RWPE2 (cell line): Measurements from ENCODE around the gene FBXL19.

Experiments used
- ATAC-seq: fragments of 200-7000 bp; cut with Tn5 transposase; 3 replicates; pipeline ENCODE4 v1.9.1; 2021; ENCODE audit warnings: low read depth
- DNase-seq: peaks from one replicate; pipeline ENCODE4 v3.0.0-alpha.2; 2020; ENCODE audit warnings: low spot score
- H3K27ac ChIP-seq: fragments of 450-650 bp; 2 replicates; pipeline ENCODE4 v1.5.1; 2017; ENCODE audit warnings: mild to moderate bottlenecking; ENCODE audit not compliant: poor library complexity, severe bottlenecking
- H3K27me3 ChIP-seq: fragments of 250-450 bp; sonication (Bioruptor Pico); 2 replicates; pipeline ENCODE4 v1.5.1; 2021; ENCODE audit warnings: mild to moderate bottlenecking, moderate library complexity; ENCODE audit not compliant: insufficient read depth, poor library complexity, severe bottlenecking
- H3K36me3 ChIP-seq: fragments of 250-450 bp; sonication (Bioruptor Pico); 2 replicates; pipeline ENCODE4 v1.5.1; 2020; ENCODE audit warnings: low read depth, mild to moderate bottlenecking, moderate library complexity
- H3K4me1 ChIP-seq: fragments of 250-450 bp; sonication (Bioruptor Pico); 2 replicates; pipeline ENCODE4 v1.5.1; 2021; ENCODE audit warnings: mild to moderate bottlenecking, moderate library complexity; ENCODE audit not compliant: insufficient read depth, poor library complexity, severe bottlenecking
- H3K4me3 ChIP-seq: fragments of 250-450 bp; sonication (Bioruptor Pico); 2 replicates; pipeline ENCODE4 v1.5.1; 2021; ENCODE audit warnings: mild to moderate bottlenecking, moderate library complexity; ENCODE audit not compliant: severe bottlenecking
- H3K9me3 ChIP-seq: fragments of 250-450 bp; sonication (Bioruptor Pico); 2 replicates; pipeline ENCODE4 v1.5.1; 2021; ENCODE audit warnings: mild to moderate bottlenecking, moderate library complexity; ENCODE audit not compliant: severe bottlenecking
- TF ChIP-seq, protein P1 (sequence below): fragments of 450-650 bp; IDR thresholded peaks from one replicate; pipeline ENCODE4 v1.5.1; 2017; ENCODE audit warnings: mild to moderate bottlenecking, moderate library complexity; ENCODE audit not compliant: poor library complexity, severe bottlenecking

FBXL19 gene

DNA sequence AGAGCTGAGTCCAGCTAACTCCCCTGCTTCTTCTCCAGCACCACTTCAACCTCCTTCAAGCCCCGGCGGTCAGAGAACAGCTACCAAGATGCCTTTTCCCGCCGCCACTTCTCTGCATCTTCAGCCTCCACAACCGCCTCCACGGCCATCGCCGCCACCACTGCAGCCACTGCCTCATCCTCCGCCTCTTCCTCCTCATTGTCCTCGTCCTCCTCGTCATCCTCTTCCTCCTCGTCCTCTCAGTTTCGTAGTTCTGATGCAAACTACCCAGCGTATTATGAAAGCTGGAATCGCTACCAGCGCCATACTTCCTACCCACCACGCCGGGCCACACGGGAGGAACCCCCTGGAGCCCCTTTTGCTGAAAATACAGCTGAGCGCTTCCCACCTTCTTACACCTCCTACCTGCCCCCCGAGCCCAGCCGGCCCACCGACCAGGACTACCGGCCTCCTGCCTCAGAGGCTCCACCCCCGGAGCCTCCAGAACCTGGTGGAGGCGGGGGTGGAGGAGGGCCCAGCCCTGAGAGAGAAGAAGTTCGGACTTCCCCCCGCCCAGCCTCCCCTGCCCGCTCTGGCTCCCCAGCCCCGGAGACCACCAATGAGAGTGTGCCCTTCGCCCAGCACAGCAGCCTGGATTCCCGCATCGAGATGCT, 41.3 kb downstream of the FBXL19 start:
- H3K36me3 ChIP-seq = peaks cover 94% of the 10 kb centered on the region
- TF ChIP-seq, protein P1, sequence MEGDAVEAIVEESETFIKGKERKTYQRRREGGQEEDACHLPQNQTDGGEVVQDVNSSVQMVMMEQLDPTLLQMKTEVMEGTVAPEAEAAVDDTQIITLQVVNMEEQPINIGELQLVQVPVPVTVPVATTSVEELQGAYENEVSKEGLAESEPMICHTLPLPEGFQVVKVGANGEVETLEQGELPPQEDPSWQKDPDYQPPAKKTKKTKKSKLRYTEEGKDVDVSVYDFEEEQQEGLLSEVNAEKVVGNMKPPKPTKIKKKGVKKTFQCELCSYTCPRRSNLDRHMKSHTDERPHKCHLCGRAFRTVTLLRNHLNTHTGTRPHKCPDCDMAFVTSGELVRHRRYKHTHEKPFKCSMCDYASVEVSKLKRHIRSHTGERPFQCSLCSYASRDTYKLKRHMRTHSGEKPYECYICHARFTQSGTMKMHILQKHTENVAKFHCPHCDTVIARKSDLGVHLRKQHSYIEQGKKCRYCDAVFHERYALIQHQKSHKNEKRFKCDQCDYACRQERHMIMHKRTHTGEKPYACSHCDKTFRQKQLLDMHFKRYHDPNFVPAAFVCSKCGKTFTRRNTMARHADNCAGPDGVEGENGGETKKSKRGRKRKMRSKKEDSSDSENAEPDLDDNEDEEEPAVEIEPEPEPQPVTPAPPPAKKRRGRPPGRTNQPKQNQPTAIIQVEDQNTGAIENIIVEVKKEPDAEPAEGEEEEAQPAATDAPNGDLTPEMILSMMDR = no peak
- no peaks in the 10 kb centered on the region for H3K27me3 ChIP-seq
- H3K27ac ChIP-seq = no peak overlapping the region
- no peak overlapping the region for H3K4me3 ChIP-seq
- no peak for ATAC-seq
- no peaks in the 10 kb centered on the region for H3K4me1 ChIP-seq
- no peak for DNase-seq
- H3K9me3 ChIP-seq = no peaks in the 10 kb centered on the region

DNA sequence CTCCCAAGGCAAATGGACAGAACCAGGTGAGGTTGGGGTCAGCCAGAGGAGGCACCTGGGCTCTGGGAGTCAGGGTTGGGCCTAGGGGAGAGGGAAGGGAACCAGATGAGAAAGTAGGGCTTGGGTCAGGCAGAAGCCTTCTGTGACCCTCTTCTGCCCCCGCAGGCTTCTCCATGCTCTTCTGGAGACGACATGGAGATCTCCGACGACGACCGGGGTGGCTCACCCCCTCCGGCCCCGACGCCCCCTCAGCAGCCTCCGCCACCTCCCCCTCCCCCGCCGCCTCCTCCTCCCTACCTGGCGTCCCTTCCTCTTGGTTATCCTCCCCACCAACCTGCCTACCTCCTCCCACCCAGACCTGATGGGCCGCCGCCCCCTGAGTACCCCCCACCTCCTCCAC, 42.1 kb downstream of the FBXL19 start:
- no peak for DNase-seq
- TF ChIP-seq, protein P1 = no peak
- ATAC-seq = peak; percentile 25; the same call in 1 of the 3 replicates
- Histone ChIP-seq H3K36me3 (peaks cover 94% of the 10 kb centered on the region), H3K27ac (no peak overlapping the region), H3K27me3 (no peaks in the 10 kb centered on the region), H3K4me3 (no peak overlapping the region), H3K9me3 (no peaks in the 10 kb centered on the region), H3K4me1 (no peaks in the 10 kb centered on the region)

DNA sequence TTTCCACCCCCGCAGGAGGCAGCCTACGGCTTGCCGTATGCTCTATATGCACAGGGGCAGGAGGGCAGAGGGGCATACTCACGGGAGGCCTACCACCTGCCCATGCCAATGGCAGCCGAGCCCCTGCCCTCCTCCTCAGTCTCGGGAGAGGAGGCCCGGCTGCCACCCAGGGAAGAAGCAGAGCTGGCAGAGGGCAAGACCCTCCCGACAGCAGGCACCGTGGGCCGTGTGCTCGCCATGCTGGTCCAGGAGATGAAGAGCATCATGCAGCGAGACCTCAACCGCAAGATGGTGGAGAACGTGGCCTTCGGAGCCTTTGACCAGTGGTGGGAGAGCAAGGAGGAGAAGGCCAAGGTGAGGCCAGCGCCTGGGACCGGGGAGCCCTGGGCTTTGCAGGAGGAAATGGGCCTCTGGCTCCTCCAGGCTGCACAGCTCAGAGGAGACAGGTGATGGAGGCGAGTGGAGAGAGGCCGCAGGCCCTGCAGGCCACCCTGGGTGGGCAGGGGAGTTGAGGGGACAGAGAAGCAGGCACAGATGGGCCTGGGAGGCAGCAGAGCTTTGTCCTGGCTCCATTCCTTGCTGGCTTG, 42.8 kb downstream of the FBXL19 start:
- TF ChIP-seq, protein P1 = no peak
- Histone ChIP-seq H3K27me3 (no peaks in the 10 kb centered on the region), H3K4me1 (no peaks in the 10 kb centered on the region), H3K36me3 (peaks cover 95% of the 10 kb centered on the region), H3K9me3 (no peaks in the 10 kb centered on the region), H3K27ac (no peak overlapping the region), H3K4me3 (no peak overlapping the region)
- ATAC-seq (no peak), DNase-seq (no peak)

DNA sequence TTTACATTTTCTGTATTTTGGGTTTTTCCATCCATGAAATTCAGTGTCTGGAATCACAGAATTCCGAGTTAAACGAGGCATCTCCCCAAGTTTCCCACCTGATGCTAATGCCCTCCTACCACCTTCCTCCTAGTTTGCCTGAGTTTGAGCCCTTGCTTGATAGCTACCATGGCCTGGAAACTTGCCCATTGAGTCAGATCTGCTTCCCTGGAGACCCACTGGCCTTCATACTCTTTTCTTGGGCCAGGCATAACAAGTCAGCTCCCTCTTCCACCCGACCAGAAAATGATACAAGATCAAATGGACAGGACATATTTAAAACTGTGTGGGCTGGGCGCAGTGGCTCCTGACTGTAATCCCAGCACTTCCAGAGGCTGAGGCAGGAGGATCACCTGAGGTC, 44.4 kb downstream of the FBXL19 start:
- H3K4me1 ChIP-seq = no peaks in the 10 kb centered on the region
- no peak for ATAC-seq
- TF ChIP-seq, protein P1 = no peak
- H3K36me3 ChIP-seq = peaks cover 92% of the 10 kb centered on the region
- H3K9me3 ChIP-seq = no peaks in the 10 kb centered on the region
- no peak for DNase-seq
- no peaks in the 10 kb centered on the region for H3K27me3 ChIP-seq
- no peak overlapping the region for H3K4me3 ChIP-seq
- no peak overlapping the region for H3K27ac ChIP-seq

DNA sequence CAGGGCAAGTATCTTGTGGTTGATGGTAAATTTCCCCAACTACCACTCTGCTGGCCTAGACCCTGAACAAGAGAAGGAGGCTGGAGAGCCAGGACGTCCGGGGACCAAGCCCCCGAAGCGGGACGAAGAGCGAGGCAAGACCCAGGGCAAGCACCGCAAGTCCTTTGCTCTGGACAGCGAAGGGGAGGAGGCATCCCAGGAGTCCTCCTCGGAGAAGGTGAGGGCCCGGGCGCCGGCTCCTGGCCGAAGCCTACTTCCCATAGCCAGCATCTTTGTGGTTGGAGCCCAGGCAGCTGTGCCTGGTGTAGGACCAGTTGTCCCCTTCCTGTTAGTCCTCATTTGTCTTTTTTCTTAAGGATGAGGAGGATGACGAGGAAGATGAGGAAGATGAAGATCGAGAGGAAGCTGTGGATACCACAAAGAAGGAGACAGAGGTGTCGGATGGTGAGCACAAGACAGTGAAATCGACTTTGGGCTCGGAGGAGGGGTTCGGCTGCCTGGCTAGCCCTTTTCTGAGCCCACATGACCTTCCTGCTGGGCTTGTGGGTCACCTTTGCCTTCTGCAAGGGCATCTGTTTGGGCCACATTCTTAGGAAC, 46.0 kb downstream of the FBXL19 start:
- Histone ChIP-seq H3K9me3 (no peaks in the 10 kb centered on the region), H3K36me3 (peaks cover 91% of the 10 kb centered on the region), H3K4me3 (no peak overlapping the region), H3K27me3 (no peaks in the 10 kb centered on the region), H3K4me1 (no peaks in the 10 kb centered on the region), H3K27ac (no peak overlapping the region)
- ATAC-seq (no peak), DNase-seq (no peak)
- TF ChIP-seq, protein P1 = no peak
